ENCODE results near the gene LYZ. TPM values are rescaled to one million over a fixed set of nuclear protein-coding genes. Genes with fewer than 3 reads are reported as not detected.

LYZ gene
- total RNA-seq, 4 donors from 2014 or later, result 7.6 to 74.3 (median 32.6) TPM

DNA sequence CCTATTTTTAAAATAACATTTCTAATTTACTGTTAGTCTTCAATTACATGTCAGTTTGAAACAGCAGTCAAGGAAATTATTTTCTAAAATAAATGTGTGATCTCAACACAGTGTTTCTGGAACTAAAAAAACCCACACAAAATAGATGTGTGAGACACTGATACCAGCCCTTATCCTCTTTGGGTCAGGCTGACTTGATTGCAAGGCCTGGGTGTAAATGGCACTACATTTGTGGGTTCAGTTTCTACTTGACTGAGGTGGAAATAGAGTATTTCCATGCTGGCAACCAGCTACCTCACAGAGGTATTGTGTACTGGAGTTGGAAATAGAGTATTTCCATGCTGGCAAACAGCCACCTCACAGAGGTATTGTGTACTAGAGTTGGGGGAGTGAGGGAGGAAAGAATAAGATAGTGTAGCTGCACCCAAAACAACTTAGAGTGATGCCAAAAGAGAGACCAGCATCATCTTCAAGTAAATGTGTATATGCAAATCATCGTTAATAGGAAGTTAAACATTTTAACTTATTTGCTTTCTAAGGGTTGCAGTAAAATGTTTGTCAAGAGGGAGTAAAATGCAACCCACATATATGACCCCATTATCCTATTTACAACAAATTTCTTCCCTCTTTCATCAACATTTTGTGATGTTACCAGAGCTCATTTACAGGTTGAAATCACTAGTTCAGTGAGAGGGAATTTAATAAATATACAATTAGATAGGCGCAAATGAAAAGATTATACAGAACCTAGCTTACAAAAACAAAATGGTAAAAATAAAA is 10.7 kb upstream of the LYZ start:
- no peak for TF ChIP-seq POLR2A (IDR thresholded peaks at IDR 0.05)
- TF ChIP-seq POLR2AphosphoS5 (IDR thresholded peaks at IDR 0.05), result no peak
- TF ChIP-seq, protein P1, sequence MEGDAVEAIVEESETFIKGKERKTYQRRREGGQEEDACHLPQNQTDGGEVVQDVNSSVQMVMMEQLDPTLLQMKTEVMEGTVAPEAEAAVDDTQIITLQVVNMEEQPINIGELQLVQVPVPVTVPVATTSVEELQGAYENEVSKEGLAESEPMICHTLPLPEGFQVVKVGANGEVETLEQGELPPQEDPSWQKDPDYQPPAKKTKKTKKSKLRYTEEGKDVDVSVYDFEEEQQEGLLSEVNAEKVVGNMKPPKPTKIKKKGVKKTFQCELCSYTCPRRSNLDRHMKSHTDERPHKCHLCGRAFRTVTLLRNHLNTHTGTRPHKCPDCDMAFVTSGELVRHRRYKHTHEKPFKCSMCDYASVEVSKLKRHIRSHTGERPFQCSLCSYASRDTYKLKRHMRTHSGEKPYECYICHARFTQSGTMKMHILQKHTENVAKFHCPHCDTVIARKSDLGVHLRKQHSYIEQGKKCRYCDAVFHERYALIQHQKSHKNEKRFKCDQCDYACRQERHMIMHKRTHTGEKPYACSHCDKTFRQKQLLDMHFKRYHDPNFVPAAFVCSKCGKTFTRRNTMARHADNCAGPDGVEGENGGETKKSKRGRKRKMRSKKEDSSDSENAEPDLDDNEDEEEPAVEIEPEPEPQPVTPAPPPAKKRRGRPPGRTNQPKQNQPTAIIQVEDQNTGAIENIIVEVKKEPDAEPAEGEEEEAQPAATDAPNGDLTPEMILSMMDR (IDR thresholded peaks at IDR 0.05), result no peak
- TF ChIP-seq EP300 (IDR thresholded peaks at IDR 0.05), result no peak
- Histone ChIP-seq H3K36me3 (no peaks in the 10 kb centered on the region), H3K4me3 (no peak overlapping the region), H3K4me1 (no peaks in the 10 kb centered on the region), H3K27ac (no peak overlapping the region), H3K27me3 (no peaks in the 10 kb centered on the region), H3K9me3 (no peaks in the 10 kb centered on the region)
- WGBS, 2 donors (ENCODE audit: low coverage in 1 of 2), result 65 to 75% methylated on average over 1 to 2 of the region's 2 CpGs
- no peak for ATAC-seq

DNA sequence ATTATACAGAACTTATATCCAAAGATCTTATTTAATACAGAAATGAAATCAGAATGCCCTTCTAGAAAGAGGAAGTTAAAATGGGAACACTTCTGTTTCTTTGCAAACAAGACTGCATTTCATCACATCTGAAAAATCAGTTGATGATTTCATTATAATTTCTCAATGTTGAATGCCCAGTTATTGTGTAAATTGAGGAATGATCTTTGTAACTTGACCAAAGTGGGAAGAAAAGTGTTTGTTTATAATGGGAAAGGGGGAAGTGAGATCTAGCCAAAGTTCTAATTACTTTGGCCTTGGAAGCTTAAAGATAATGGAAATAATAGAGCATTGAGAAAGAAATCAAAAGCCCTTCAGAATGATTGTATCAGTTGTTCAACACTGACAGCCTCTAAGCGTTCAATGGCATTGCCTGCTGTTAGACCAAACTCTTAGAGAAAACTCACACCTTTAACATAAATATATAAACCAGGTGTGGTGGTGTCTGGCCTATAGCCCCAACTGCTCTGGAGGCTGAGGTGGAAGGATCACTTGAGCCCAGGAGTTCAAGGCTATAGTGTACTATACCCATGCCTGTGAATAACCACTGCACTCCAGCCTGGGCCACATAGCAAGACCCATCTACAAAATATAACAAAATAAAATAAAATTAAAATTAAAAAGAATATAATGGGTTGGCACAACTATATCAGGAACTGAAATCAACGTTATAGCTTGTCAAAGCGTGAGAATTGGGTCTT is 9.9 kb upstream of the LYZ start:
- H3K27me3 ChIP-seq, result no peaks in the 10 kb centered on the region
- TF ChIP-seq POLR2AphosphoS5 (IDR thresholded peaks at IDR 0.05), result no peak
- TF ChIP-seq POLR2A (IDR thresholded peaks at IDR 0.05), result no peak
- no peak for TF ChIP-seq EP300 (IDR thresholded peaks at IDR 0.05)
- TF ChIP-seq, protein P1 (IDR thresholded peaks at IDR 0.05), result no peak
- H3K4me3 ChIP-seq, result no peak overlapping the region
- H3K36me3 ChIP-seq, result no peaks in the 10 kb centered on the region
- ATAC-seq, result no peak
- WGBS, 2 donors (ENCODE audit: low coverage in 1 of 2), result 74 to 81% methylated on average over 3 of the region's 3 CpGs
- no peaks in the 10 kb centered on the region for H3K4me1 ChIP-seq
- H3K27ac ChIP-seq, result no peak overlapping the region
- no peaks in the 10 kb centered on the region for H3K9me3 ChIP-seq

GRCh38 chr12:69338936-69339335 is 9.2 kb upstream of the LYZ start:
- TF ChIP-seq, protein P1 (IDR thresholded peaks at IDR 0.05), result no peak
- TF ChIP-seq POLR2A (IDR thresholded peaks at IDR 0.05) (no peak), POLR2AphosphoS5 (IDR thresholded peaks at IDR 0.05) (no peak), EP300 (IDR thresholded peaks at IDR 0.05) (no peak)
- Histone ChIP-seq H3K27me3 (no peaks in the 10 kb centered on the region), H3K27ac (no peak overlapping the region), H3K36me3 (no peaks in the 10 kb centered on the region), H3K4me3 (no peak overlapping the region), H3K4me1 (no peaks in the 10 kb centered on the region), H3K9me3 (no peaks in the 10 kb centered on the region)
- no peak for ATAC-seq

DNA sequence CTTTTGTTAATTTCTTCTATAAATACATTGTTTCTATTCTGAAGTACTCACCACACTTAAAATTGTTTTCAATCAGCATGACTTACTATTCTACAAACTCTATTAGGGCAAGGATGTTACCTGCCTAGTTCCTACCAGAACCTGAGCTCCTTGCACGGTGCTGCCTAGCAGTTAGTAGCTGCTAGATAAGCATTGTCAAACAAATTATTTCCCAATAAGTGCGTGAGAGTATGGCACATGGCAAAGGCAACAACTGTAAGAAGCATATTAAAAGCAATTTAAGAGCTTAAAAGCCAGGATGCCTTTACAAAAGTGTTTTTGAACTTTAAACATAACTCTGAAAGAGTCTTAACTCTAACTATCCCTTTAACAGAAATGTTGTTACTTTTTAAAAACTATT is 8.2 kb upstream of the LYZ start:
- no peaks in the 10 kb centered on the region for H3K36me3 ChIP-seq
- TF ChIP-seq, protein P1 (IDR thresholded peaks at IDR 0.05), result no peak
- no peak for TF ChIP-seq POLR2AphosphoS5 (IDR thresholded peaks at IDR 0.05)
- TF ChIP-seq EP300 (IDR thresholded peaks at IDR 0.05), result no peak
- TF ChIP-seq POLR2A (IDR thresholded peaks at IDR 0.05), result no peak
- 39 to 70% methylated on average over 2 of the region's 2 CpGs for WGBS, 2 donors (ENCODE audit: low coverage in 1 of 2)

More for the DNA sequence above, 8.2 kb upstream of the LYZ start:
- Histone ChIP-seq H3K4me3 (no peak overlapping the region), H3K27me3 (no peaks in the 10 kb centered on the region), H3K9me3 (no peaks in the 10 kb centered on the region), H3K4me1 (no peaks in the 10 kb centered on the region), H3K27ac (no peak overlapping the region)
- ATAC-seq, result no peak
